ENCODE results near the gene OR51I2. TPM values are rescaled to one million over a fixed set of nuclear protein-coding genes. Genes with fewer than 3 reads are reported as not detected.

Gene OR51I2
- total RNA-seq, 1 experiment from 2014 or later: not detected

Other genes starting within 250 kb of the OR51I2 start
- not detected in 2 replicates for gene OR51V1, start 248.6 kb upstream of the OR51I2 start, total RNA-seq (2014; rRNA removed; shearing (Covaris generic))
- gene HBB, start 222.3 kb upstream of the OR51I2 start, total RNA-seq (2014; rRNA removed; shearing (Covaris generic)): not detected in 2 replicates
- gene HBD, start 214.8 kb upstream of the OR51I2 start, total RNA-seq (2014; rRNA removed; shearing (Covaris generic)): not detected in 2 replicates
- not detected in 2 replicates for gene HBG1, start 199.5 kb upstream of the OR51I2 start, total RNA-seq (2014; rRNA removed; shearing (Covaris generic))
- gene HBG2, start 194.5 kb upstream of the OR51I2 start, total RNA-seq (2014; rRNA removed; shearing (Covaris generic)): 1.1 and 1.6 TPM in 2 replicates
- gene HBE1, start 179.4 kb upstream of the OR51I2 start, total RNA-seq (2014; rRNA removed; shearing (Covaris generic)): 25.6 and 49.9 TPM in 2 replicates
- gene OR51B4, start 147.4 kb upstream of the OR51I2 start, total RNA-seq (2014; rRNA removed; shearing (Covaris generic)): 11.3 and 12.8 TPM in 2 replicates
- gene OR51B2, start 125.0 kb upstream of the OR51I2 start, total RNA-seq (2014; rRNA removed; shearing (Covaris generic)): 0.29 and 1.5 TPM in 2 replicates
- gene OR51B5, start 105.8 kb upstream of the OR51I2 start, total RNA-seq (2014; rRNA removed; shearing (Covaris generic)): 17.4 and 17.7 TPM in 2 replicates
- gene OR51B6, start 97.8 kb upstream of the OR51I2 start, total RNA-seq (2014; rRNA removed; shearing (Covaris generic)): not detected in 2 replicates
- not detected in 2 replicates for gene OR51M1, start 65.5 kb upstream of the OR51I2 start, total RNA-seq (2014; rRNA removed; shearing (Covaris generic))
- gene OR51Q1, start 27.2 kb upstream of the OR51I2 start, total RNA-seq (2014; rRNA removed; shearing (Covaris generic)): not detected in 2 replicates
- gene OR51I1, start 7.8 kb upstream of the OR51I2 start, total RNA-seq (2014; rRNA removed; shearing (Covaris generic)): 0.55 TPM in 1 of 2 replicates, not detected in the other
- not detected in 2 replicates for gene OR52D1, start 39.4 kb downstream of the OR51I2 start, total RNA-seq (2014; rRNA removed; shearing (Covaris generic))
- gene UBQLN3, start 60.6 kb downstream of the OR51I2 start, total RNA-seq (2014; rRNA removed; shearing (Covaris generic)): not detected in 2 replicates
- gene UBQLNL, start 67.4 kb downstream of the OR51I2 start, total RNA-seq (2014; rRNA removed; shearing (Covaris generic)): not detected in 2 replicates
- gene OR52H1, start 99.2 kb downstream of the OR51I2 start, total RNA-seq (2014; rRNA removed; shearing (Covaris generic)): not detected in 2 replicates
- gene OR52B6, start 131.6 kb downstream of the OR51I2 start, total RNA-seq (2014; rRNA removed; shearing (Covaris generic)): not detected in 2 replicates
- 5.0 and 6.7 TPM in 2 replicates for gene TRIM6, start 147.3 kb downstream of the OR51I2 start, total RNA-seq (2014; rRNA removed; shearing (Covaris generic))
- gene TRIM34, start 175.7 kb downstream of the OR51I2 start, total RNA-seq (2014; rRNA removed; shearing (Covaris generic)): 13.8 and 18.4 TPM in 2 replicates
- gene TRIM5, start 235.8 kb downstream of the OR51I2 start, total RNA-seq (2014; rRNA removed; shearing (Covaris generic)): 32.9 and 47.7 TPM in 2 replicates
- gene TRIM22, start 240.5 kb downstream of the OR51I2 start, total RNA-seq (2014; rRNA removed; shearing (Covaris generic)): 34.9 and 43.0 TPM in 2 replicates

Measured in A172 (cell line).